GM18951 (cell line): ENCODE measurements around the gene ARHGAP26.
A peak's percentile ranks its signal among the peaks of the same experiment; 100 is the strongest.
"Not testable (repeated sequence)": the region's sequence is repeated elsewhere in the genome, so short reads cannot be mapped to it uniquely, and the experiment has no call there.

Experiments
- POLR2A ChIP-seq: IDR thresholded peaks from 4 replicates; pipeline ENCODE4 v1.6.1; 2011; ENCODE audit warnings: mild to moderate bottlenecking; ENCODE audit not compliant: insufficient read length, insufficient read depth; ENCODE audit errors: extremely low read depth
- in situ Hi-C: fragments of 300-500 bp; cut with MboI; formaldehyde crosslinking; loops from one replicate; pipeline ENCODE4 v1.12.0; 2022; ENCODE audit warnings: low sequenced_read_pairs, mixed read lengths, inconsistent platforms; ENCODE audit not compliant: unreplicated experiment

ARHGAP26 gene

DNA sequence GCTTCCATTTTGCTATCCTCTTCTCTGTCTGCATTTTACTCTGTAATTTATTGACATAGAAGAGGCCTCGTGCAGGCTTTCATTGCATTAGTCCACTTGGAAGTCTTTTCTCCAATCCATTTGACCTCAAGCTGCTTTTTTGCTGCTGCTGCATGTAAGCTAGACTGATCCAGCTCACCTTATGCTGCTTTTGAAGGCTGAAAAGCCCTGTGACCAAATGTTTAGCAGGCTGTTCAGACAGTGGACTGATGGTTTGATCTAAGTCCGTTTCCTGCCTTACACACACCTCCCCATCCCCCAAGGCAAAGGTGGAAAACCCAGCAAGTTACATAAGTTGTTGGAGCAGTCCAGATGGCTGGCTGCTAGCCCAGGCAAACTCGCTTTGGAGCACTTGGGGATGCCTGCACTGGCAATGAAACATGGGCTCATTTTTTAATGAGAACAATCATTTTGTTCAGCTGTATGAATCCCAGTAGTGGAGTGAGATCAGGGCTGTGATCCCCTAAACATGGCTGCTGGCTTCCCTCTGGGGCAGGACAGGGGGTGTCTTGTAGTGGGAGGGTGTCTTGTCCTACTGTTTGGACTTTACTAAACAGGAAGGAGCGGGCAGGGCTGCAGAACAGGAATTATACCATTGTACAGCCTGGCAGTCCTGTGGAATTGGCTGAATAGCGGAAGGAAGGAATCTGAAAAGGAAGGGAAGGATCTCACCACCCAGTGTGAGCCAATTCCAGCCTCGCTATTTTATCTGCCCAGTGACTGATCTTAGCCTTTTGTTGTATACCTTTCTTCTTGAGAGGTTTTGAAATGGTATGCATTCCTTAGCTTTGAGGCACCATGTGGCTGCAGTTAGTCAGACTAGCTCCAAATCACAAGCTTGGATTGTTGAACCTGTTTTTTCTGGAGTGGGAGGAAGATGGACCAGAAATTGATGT lies 212.0 kb downstream of the ARHGAP26 start:
- in situ Hi-C loops, result no loop called here
- TF ChIP-seq POLR2A, result no peak

DNA sequence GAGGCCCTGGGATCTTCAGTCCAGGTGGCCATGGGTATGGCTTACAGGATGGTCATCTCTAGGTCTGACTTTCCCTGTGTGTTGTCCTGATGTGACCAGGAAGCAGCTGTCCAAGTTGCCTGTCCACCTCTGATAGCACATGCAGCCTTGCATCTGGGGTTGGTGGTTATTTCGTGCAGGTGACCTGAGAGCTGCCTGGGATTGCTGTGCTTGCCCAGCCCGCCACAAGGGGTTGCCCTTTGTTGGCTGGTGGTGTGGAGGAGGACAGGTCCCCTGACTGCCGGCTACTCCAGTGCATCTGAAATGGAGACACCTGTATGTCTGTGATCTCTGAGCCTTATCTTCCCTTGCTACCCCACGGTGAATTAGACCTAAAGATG lies 212.6 kb downstream of the ARHGAP26 start:
- TF ChIP-seq POLR2A, result no peak
- in situ Hi-C loops, result no loop called here

DNA sequence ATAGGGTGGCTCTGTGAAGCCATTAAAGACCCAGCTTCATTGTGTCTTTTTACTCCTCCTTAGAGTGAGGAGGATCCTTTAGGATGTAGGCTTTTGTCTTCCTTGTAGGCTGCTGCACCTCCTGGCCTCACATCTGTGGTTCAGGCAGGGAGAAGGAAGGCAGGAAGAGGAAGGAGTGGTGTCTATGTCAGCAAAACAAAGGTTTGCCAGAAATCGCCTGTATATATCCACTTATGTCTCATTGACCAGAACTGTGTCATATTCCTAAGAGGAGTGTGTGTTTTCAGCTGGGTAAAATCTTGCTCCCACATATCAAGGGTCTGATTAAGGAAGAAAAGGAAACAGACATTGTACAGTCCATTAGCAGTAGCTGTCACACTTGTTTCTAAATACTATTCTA lies 213.8 kb downstream of the ARHGAP26 start:
- in situ Hi-C loops, result no loop called here
- no peak for TF ChIP-seq POLR2A

GRCh38 chr5:142984525-142984924 lies 214.3 kb downstream of the ARHGAP26 start:
- TF ChIP-seq POLR2A, result no peak
- in situ Hi-C loops, result no loop called here

- in situ Hi-C loops, result not testable (repeated sequence)
Observed at GRCh38 chr5:142989270-142989669, 219.1 kb downstream of the ARHGAP26 start.

DNA sequence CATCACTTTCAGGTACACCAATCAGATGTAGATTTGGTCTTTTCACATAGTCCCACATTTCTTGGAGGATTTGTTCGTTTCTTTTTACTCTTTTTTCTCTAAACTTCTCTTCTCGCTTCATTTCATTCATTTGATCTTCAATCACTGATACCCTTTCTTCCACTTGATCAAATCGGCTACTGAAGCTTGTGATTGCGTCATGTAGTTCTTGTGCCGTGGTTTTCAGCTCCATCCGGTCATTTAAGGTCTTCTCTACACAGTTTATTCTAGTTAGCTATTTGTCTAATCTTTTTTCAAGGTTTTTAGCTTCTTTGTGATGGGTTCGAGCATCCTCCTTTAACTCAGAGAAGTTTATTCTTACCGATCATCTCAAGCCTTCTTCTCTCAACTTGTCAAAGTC lies 219.9 kb downstream of the ARHGAP26 start:
- in situ Hi-C loops, result not testable (repeated sequence)

GRCh38 chr5:142994218-142994617 lies 224.0 kb downstream of the ARHGAP26 start:
- in situ Hi-C loops, result no loop called here
- no peak for TF ChIP-seq POLR2A

- in situ Hi-C loops, result not testable (repeated sequence)
Observed at GRCh38 chr5:142995621-142996020, 225.4 kb downstream of the ARHGAP26 start.

GRCh38 chr5:142997591-142997990 lies 227.4 kb downstream of the ARHGAP26 start:
- in situ Hi-C loops, result no loop called here
- TF ChIP-seq POLR2A, result no peak

DNA sequence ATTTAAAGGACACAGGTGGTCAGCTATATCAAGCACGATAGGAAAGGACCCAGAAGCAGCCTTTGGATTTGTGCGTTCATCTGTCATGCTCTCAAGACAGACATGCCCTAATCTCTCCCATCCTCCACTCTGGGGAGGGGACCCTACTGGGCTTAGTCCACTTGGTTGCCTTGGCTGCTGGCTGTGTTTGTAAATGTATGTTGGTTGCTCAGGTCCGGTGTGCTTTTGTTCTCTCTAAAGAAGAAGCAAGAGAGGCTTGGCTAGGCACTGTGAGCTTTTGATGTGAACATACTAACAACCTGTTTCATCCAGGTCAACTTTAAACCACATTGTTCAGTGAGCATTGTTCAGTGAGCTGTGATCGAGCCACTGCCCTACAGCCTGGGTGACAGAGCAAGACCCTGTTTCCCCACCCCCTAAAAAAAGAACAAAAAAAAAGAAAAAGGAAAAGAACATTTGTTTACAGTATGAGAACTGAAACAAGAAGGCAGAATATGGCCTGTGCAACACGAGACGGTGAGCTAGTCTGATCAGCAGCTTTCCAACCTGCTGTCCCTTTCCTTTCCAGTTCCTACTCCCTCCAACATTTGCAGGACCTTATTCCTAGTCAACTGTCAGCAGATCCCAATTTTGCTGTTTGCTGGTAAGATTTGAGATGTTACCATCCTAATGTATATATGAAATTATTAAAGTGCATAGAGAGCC lies 228.3 kb downstream of the ARHGAP26 start:
- TF ChIP-seq POLR2A, result no peak
- in situ Hi-C loops, result no loop called here

DNA sequence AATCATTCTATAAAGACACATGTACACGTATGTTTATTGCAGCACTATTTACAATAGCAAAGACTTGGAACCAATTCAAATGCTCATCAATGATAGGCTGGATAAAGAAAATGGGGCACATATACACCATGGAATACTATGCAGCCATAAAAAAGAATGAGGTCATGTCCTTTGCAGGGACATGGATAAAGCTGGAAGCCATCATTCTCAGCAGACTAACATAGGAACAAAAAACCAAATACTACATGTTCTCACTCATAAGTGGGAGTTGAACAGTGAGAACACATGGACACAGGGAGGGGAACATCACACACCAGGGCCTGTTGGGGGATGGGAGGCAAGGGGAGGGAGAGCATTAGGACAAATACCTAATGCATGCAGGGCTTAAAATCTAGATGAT lies 230.4 kb downstream of the ARHGAP26 start:
- in situ Hi-C loops, result not testable (repeated sequence)

DNA sequence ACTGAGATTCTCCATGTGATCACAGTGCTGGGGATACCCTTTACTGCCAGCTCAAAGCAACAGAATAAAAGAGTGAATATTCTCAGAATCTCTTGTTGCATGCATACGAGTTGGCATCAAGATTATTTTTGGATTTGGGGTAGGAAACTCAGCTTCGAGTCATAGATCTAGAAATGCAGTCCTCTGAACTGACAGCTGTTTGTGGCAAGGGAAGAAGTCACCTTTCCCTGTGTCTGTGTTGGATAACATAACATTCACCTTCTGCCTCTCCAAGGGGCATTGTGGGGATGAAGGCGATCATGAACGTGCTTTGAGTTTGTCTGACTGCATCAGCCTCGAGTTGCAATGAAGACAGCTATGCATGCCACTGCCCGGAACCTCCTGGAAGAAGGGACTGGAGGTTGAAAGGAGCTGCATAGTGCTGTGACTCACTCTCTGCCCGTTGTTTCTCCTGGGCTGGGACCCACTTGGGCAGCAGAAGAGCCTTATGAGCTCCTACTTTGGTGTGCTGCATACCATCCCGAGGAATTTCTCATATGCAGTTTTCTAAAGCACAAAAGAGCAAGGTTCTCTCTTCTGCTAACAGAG lies 231.7 kb downstream of the ARHGAP26 start:
- TF ChIP-seq POLR2A, result no peak
- in situ Hi-C loops, result no loop called here

DNA sequence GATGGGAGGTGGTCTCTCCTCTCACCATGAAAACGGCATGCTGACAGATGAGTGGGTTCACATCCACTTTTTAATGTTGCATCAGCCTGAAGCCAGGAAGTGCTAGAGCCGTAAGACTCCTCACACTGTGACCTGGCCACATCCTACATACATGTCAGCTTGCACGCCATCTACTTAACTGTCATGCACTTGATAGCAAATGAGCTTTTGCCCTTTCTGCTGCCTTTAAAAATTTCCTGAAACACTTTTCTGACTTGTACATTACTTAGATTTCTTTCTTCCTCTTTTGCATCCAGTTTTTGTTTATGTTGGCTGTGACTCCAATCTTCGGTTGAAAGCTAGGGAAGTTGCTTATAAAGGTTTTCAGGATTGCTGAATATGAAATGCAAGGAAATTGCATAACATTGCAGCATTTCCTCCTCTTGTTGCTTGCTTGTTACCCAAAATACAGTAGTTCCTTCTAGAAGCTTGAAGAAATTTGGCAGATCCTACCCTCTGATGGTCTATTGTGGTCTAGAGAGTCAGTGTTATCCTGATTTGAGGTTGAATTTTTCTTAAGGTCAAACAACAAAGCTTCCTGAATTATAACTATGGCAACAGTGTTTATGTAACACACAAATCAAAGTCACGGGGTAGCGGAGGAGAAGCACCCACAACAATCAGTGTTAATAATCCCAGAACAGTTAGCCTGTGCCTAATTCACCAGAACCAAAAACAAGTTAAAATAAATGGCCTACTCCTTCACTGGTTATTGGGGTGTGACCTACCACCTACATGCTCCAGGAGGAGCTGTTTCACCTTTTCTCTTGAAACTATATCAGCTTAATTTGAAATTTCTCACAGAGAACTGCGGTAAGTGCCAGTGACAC lies 232.5 kb downstream of the ARHGAP26 start:
- peak; percentile 29 for TF ChIP-seq POLR2A
- in situ Hi-C loops, result no loop called here
